ENCODE measurements around the gene SEC24B. TPM values are rescaled to one million over a fixed set of nuclear protein-coding genes. Genes with fewer than 3 reads are reported as not detected.

Gene SEC24B
- total and polyA plus RNA-seq, 2 experiments from 2014 or later, result 9.4 to 32.8 TPM

DNA sequence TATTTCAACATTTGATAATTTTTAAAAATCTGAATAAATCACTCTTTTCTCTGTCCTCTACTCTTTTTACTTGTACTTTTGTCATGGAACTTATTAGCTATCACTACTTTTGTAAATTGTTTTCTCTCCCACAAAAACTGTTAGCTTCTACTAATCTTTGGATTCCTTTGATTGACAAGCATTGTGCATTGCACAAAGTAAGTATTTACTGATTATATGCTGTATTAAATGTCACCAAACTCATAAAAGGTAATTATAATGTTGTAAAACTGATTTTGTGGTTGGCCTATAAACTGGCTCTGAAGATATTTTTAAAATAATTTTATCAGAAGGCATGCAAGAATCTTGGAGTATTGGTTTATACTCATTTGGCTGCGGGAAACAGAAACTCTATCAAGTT is 15.0 kb upstream of the SEC24B start (continued):
- TF ChIP-seq CTCF (conservative IDR thresholded peaks at IDR 0.05; ENCODE audit: low read depth in 2 of 2) (no peak), STAT1 (IDR thresholded peaks at IDR 0.05; ENCODE audit: unreplicated experiment) (no peak), POLR2AphosphoS5 (IDR thresholded peaks at IDR 0.05; ENCODE audit: low read depth) (no peak), EZH2 (IDR thresholded peaks at IDR 0.05; ENCODE audit: low read depth, unreplicated experiment) (no peak)
- TF ChIP-seq, protein P1, sequence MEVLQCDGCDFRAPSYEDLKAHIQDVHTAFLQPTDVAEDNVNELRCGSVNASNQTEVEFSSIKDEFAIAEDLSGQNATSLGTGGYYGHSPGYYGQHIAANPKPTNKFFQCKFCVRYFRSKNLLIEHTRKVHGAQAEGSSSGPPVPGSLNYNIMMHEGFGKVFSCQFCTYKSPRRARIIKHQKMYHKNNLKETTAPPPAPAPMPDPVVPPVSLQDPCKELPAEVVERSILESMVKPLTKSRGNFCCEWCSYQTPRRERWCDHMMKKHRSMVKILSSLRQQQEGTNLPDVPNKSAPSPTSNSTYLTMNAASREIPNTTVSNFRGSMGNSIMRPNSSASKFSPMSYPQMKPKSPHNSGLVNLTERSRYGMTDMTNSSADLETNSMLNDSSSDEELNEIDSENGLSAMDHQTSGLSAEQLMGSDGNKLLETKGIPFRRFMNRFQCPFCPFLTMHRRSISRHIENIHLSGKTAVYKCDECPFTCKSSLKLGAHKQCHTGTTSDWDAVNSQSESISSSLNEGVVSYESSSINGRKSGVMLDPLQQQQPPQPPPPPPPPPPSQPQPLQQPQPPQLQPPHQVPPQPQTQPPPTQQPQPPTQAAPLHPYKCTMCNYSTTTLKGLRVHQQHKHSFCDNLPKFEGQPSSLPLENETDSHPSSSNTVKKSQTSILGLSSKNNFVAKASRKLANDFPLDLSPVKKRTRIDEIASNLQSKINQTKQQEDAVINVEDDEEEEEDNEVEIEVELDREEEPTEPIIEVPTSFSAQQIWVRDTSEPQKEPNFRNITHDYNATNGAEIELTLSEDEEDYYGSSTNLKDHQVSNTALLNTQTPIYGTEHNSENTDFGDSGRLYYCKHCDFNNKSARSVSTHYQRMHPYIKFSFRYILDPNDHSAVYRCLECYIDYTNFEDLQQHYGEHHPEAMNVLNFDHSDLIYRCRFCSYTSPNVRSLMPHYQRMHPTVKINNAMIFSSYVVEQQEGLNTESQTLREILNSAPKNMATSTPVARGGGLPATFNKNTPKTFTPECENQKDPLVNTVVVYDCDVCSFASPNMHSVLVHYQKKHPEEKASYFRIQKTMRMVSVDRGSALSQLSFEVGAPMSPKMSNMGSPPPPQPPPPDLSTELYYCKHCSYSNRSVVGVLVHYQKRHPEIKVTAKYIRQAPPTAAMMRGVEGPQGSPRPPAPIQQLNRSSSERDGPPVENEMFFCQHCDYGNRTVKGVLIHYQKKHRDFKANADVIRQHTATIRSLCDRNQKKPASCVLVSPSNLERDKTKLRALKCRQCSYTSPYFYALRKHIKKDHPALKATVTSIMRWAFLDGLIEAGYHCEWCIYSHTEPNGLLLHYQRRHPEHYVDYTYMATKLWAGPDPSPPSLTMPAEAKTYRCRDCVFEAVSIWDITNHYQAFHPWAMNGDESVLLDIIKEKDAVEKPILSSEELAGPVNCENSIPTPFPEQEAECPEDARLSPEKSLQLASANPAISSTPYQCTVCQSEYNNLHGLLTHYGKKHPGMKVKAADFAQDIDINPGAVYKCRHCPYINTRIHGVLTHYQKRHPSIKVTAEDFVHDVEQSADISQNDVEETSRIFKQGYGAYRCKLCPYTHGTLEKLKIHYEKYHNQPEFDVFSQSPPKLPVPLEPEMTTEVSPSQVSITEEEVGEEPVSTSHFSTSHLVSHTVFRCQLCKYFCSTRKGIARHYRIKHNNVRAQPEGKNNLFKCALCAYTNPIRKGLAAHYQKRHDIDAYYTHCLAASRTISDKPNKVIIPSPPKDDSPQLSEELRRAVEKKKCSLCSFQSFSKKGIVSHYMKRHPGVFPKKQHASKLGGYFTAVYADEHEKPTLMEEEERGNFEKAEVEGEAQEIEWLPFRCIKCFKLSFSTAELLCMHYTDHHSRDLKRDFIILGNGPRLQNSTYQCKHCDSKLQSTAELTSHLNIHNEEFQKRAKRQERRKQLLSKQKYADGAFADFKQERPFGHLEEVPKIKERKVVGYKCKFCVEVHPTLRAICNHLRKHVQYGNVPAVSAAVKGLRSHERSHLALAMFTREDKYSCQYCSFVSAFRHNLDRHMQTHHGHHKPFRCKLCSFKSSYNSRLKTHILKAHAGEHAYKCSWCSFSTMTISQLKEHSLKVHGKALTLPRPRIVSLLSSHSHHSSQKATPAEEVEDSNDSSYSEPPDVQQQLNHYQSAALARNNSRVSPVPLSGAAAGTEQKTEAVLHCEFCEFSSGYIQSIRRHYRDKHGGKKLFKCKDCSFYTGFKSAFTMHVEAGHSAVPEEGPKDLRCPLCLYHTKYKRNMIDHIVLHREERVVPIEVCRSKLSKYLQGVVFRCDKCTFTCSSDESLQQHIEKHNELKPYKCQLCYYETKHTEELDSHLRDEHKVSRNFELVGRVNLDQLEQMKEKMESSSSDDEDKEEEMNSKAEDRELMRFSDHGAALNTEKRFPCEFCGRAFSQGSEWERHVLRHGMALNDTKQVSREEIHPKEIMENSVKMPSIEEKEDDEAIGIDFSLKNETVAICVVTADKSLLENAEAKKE (CRISPR knock-in tag; IDR thresholded peaks at IDR 0.05), result no peak

- Histone ChIP-seq H3F3A (replicated peaks; ENCODE audit: low read depth) (no peaks in the 10 kb centered on the region), H3K79me2 (replicated peaks; ENCODE audit: insufficient read depth) (no peaks in the 10 kb centered on the region), H4K20me1 (replicated peaks; ENCODE audit: insufficient read depth) (no peaks in the 10 kb centered on the region), H3K4me3 (no peak overlapping the region), H3K9me2 (ENCODE audit: insufficient read depth) (no peaks in the 10 kb centered on the region), H3K36me3 (ENCODE audit: insufficient read depth) (no peaks in the 10 kb centered on the region), H3K4me1 (ENCODE audit: insufficient read depth) (peaks cover 33% of the 10 kb centered on the region), H3K4me2 (peak overlapping the region; percentile 56; the same call in 1 of the 2 replicates), H3K27me3 (ENCODE audit: insufficient read depth) (no peaks in the 10 kb centered on the region), H2AFZ (no peak overlapping the region), H3K27ac (ENCODE audit: low read depth) (peak overlapping the region; percentile 56; the same call in 1 of the 2 replicates)
- ATAC-seq, result peak; percentile 24
- DNase-seq (ENCODE audit: low spot score), result peak; percentile 64
- Mint-ChIP-seq H3K27me3 (ENCODE audit: insufficient read depth, low read depth, poor library complexity) (peaks cover 5% of the 10 kb centered on the region), H3K4me3 (peak overlapping the region; percentile 37; the same call in 2 of the 3 replicates), H3K36me3 (ENCODE audit: low read depth) (no peaks in the 10 kb centered on the region), H3K4me1 (peaks cover 41% of the 10 kb centered on the region), H3K9me3 (peaks cover 4% of the 10 kb centered on the region; the same call in 1 of the 3 replicates), H3K27ac (peak overlapping the region; percentile 85)
- TF ChIP-seq, protein P1 (CRISPR knock-in tag; IDR thresholded peaks at IDR 0.05), result peak; percentile 62; the same call in 1 of the 2 replicates
- no peak for TF ChIP-seq ZNF331 (CRISPR knock-in tag; IDR thresholded peaks at IDR 0.05; ENCODE audit: low read depth)
These were observed 13.9 kb upstream of the SEC24B start for GRCh38 chr4:109419679-109420078.

Measured in GM23338 (cell line).